GM12864 (cell line): ENCODE results near the gene GPR160.
"Not testable (repeated sequence)": the region's sequence is repeated elsewhere in the genome, so short reads cannot be mapped to it uniquely, and the experiment has no call there.

Experiments
- DNase-seq: peaks from one replicate; pipeline ENCODE4 v3.0.0-alpha.2; 2011; ENCODE audit warnings: low read depth
- H3K4me3 ChIP-seq: 2 replicates; pipeline ENCODE4 v1.5.1; 2011; ENCODE audit warnings: mild to moderate bottlenecking, low read depth, low read length, control low read depth
- CTCF ChIP-seq: IDR thresholded peaks from 2 replicates; pipeline ENCODE4 v1.5.1; 2011; ENCODE audit warnings: low read depth, mild to moderate bottlenecking, moderate library complexity, low read length, control low read depth, inconsistent platforms; ENCODE audit errors: missing control alignments

The GPR160 gene

GRCh38 chr3:170102431-170102830 is 64.6 kb downstream of the GPR160 start:
- no peak for TF ChIP-seq CTCF
- no peak overlapping the region for H3K4me3 ChIP-seq
- DNase-seq, result no peak

DNA sequence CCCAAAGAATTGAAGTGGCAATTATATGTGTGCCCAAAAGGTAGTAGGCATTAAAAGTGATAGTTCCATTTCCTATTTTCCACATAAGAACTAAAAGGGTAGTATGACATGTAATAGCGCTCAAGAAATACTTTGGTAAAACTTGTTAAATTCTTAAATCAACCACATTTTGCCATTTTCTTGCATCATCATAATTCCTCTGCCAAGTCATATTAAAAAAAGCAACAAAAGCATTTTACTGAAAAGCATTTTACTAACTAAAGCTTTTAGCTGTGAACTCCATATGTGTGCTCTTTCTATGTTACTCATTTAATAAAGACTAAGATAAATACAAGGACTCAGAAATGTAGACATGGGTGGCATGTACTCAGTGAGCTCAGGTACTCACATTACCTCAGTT is 70.1 kb downstream of the GPR160 start:
- TF ChIP-seq CTCF, result no peak
- no peak overlapping the region for H3K4me3 ChIP-seq
- no peak for DNase-seq

GRCh38 chr3:170108955-170109354 is 71.2 kb downstream of the GPR160 start:
- no peak for DNase-seq
- no peak overlapping the region for H3K4me3 ChIP-seq
- TF ChIP-seq CTCF, result no peak

DNA sequence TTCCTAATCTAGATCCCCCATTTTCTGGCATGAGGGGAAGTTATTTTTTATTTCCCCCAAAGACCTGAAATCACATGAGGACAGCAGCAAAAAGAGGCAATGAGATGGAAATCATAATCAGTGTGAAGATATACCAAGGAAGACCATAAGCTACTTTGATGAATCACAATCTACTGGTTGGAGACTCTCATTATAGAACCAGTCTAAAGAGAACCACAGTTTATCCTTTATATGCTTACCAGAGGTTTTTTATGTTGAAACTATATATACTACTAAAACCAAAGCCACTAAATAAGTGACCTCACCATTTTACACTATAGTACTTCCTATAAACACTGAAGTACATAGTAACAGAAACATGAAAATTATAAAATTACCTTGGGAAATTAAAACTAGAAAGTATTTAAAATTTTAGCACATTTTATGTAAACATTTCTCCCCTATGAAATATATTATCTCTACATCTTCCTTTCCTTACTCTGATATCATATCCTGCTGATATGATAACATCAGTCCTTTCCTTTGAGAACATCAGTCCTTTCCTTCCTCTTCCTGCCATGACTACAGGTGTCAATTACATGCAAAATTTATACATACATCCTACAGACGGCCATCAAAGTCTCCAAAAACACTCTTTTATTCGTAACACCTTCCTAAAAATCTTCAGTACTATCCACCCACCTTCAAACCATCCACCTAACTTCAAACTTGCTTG is 71.9 kb downstream of the GPR160 start:
- no peak for DNase-seq
- no peak for TF ChIP-seq CTCF
- no peak overlapping the region for H3K4me3 ChIP-seq

- no peak for DNase-seq
- H3K4me3 ChIP-seq, result no peak overlapping the region
- TF ChIP-seq CTCF, result no peak
These were observed 73.5 kb downstream of the GPR160 start for GRCh38 chr3:170111147-170111771.

GRCh38 chr3:170114165-170114564 is 76.4 kb downstream of the GPR160 start:
- not testable (repeated sequence) for DNase-seq, H3K4me3 ChIP-seq

- peak; percentile 15 for TF ChIP-seq CTCF
- DNase-seq, result no peak
- H3K4me3 ChIP-seq, result no peak overlapping the region
These were observed 79.3 kb downstream of the GPR160 start for GRCh38 chr3:170117134-170117533.
